OCI-LY3 (cell line): Measurements from ENCODE around the gene ZCCHC24.

Experiments used
- CTCF ChIP-seq: fragments of 200-600, 300-600 bp; sonication (generic); IDR thresholded peaks from 2 replicates; pipeline ENCODE4 v1.5.1; 2014; ENCODE audit warnings: antibody characterized with exemption, low read length, low read depth
- EZH2phosphoT487 ChIP-seq: fragments of 200-600 bp; shearing (Covaris generic); IDR thresholded peaks from 2 replicates; pipeline ENCODE4 v1.6.1; 2018; ENCODE audit warnings: antibody characterized with exemption, mixed run types, low read depth

GRCh38 chr10:79348640-79348988 is 96.8 kb downstream of the ZCCHC24 start:
- no peak for TF ChIP-seq CTCF
- no peak for TF ChIP-seq EZH2phosphoT487
